PC-9 (cell line): ENCODE measurements around the gene TMEM238. TPM values are rescaled to one million over a fixed set of nuclear protein-coding genes. Genes with fewer than 3 reads are reported as not detected.
A peak's percentile ranks its signal among the peaks of the same experiment; 100 is the strongest.
"Not testable (repeated sequence)": the region's sequence is repeated elsewhere in the genome, so short reads cannot be mapped to it uniquely, and the experiment has no call there.

Experiments used
- BruUV-seq: library from RNA; stranded (reverse); fragments of 400-500 nt; replicated peaks from 2 replicates; lab custom pipeline; 2021; lab: Mats Ljungman, UMichigan
- CTCF ChIA-PET: fragments of 300-600 bp; sonication (Branson Sonifier 250); formaldehyde crosslinking; loops from one replicate; lab custom pipeline; 2022; ENCODE audit warnings: antibody characterized with exemption; lab: Charles Lee
- POLR2A ChIA-PET: fragments of 300-600 bp; sonication (Branson Sonifier 250); formaldehyde crosslinking; loops from one replicate; lab custom pipeline; 2022; ENCODE audit warnings: antibody characterized with exemption; ENCODE audit not compliant: unreplicated experiment; lab: Charles Lee
- DNase-seq, 2 experiments: peaks; one replicate each; pipeline versions ENCODE4 v3.0.0 to v3.0.0-alpha.2; 2015 to 2022; ENCODE audit warnings: mixed read lengths in 1 of 2
- H2AFZ ChIP-seq: fragments of 200-600 bp; sonication (generic); 2 replicates; pipeline ENCODE4 v1.8.1; 2017; ENCODE audit warnings: antibody characterized with exemption
- H3F3A ChIP-seq: fragments of 200-600 bp; sonication (generic); 2 replicates; pipeline ENCODE4 v1.8.1; 2017; ENCODE audit warnings: antibody characterized with exemption, mild to moderate bottlenecking, low read depth; ENCODE audit not compliant: insufficient read depth
- H3K27ac ChIP-seq: fragments of 200-600 bp; sonication (generic); 2 replicates; pipeline ENCODE4 v1.6.1; 2016; ENCODE audit warnings: mixed run types
- H3K27me3 ChIP-seq: fragments of 200-600 bp; sonication (generic); 2 replicates; pipeline ENCODE4 v1.6.1; 2016; ENCODE audit warnings: low read depth, mixed run types; ENCODE audit not compliant: insufficient read depth
- H3K36me3 ChIP-seq: fragments of 200-600 bp; sonication (generic); 2 replicates; pipeline ENCODE4 v1.6.1; 2016; ENCODE audit warnings: low read depth, mixed run types
- H3K4me1 ChIP-seq: fragments of 200-600 bp; sonication (generic); replicated peaks from 2 replicates; pipeline ENCODE4 v1.6.1; 2016; ENCODE audit warnings: mixed run types; ENCODE audit not compliant: insufficient read depth
- H3K4me2 ChIP-seq: fragments of 200-600 bp; sonication (generic); 2 replicates; pipeline ENCODE4 v1.6.1; 2017; ENCODE audit warnings: mixed run types
- H3K4me3 ChIP-seq: fragments of 200-600 bp; sonication (generic); 2 replicates; pipeline ENCODE4 v1.6.1; 2016; ENCODE audit warnings: mixed run types
- H3K79me2 ChIP-seq: fragments of 200-600 bp; sonication (generic); 2 replicates; pipeline ENCODE4 v1.6.1; 2017; ENCODE audit warnings: low read depth, mixed run types
- H3K9me2 ChIP-seq: fragments of 200-600 bp; sonication (generic); 2 replicates; pipeline ENCODE4 v1.8.1; 2017; ENCODE audit warnings: mild to moderate bottlenecking; ENCODE audit not compliant: insufficient read depth
- H3K9me3 ChIP-seq: fragments of 200-600 bp; sonication (generic); 2 replicates; pipeline ENCODE4 v1.8.1; 2016; ENCODE audit warnings: low read depth; ENCODE audit not compliant: insufficient read depth
- H4K20me1 ChIP-seq: fragments of 200-600 bp; sonication (generic); 2 replicates; pipeline ENCODE4 v1.8.1; 2017; ENCODE audit not compliant: insufficient read depth
- EZH2 ChIP-seq: fragments of 200-600 bp; sonication (generic); IDR thresholded peaks from 2 replicates; pipeline ENCODE4 v1.8.0; 2017; ENCODE audit warnings: antibody characterized with exemption, low read depth
- intact Hi-C: fragments of 100-400 bp; cut with micrococcal nuclease; formaldehyde crosslinking; loops from one replicate; pipeline ENCODE4 v1.10.0; 2022; ENCODE audit not compliant: unreplicated experiment
- total RNA-seq: library from RNA; stranded (reverse); gene quantifications from 2 replicates; pipeline ENCODE4 v1.2.3, GENCODE V29; 2021
- TF ChIP-seq, protein P1 (sequence below): fragments of 200-600 bp; sonication (generic); conservative IDR thresholded peaks from 2 replicates; pipeline ENCODE4 v1.6.1; 2017; ENCODE audit warnings: mixed run types, antibody characterized with exemption, mild to moderate bottlenecking, moderate library complexity

The TMEM238 gene
- total RNA-seq, 1 experiment from 2014 or later = 40.4 TPM

GRCh38 chr19:55402509-55402908 lies 18.4 kb upstream of the TMEM238 start:
- Histone ChIP-seq H3K4me2 (no peak overlapping the region), H3K36me3 (peaks cover 36% of the 10 kb centered on the region), H2AFZ (no peak overlapping the region), H4K20me1 (peaks cover 64% of the 10 kb centered on the region), H3K4me1 (peaks cover 16% of the 10 kb centered on the region), H3K27me3 (no peaks in the 10 kb centered on the region), H3K9me2 (no peaks in the 10 kb centered on the region), H3K79me2 (peaks cover 51% of the 10 kb centered on the region), H3K4me3 (no peak overlapping the region), H3K9me3 (no peaks in the 10 kb centered on the region), H3K27ac (no peak overlapping the region), H3F3A (peaks cover 84% of the 10 kb centered on the region)
- DNase-seq = no peak
- CTCF ChIA-PET = interaction anchor here (1.2 kb wide), 1 partner anchor 13 kb away, joined by 4 read pairs; no protein-coding TSS in a partner anchor
- intact Hi-C loops = no loop called here
- TF ChIP-seq EZH2 = no peak
- TF ChIP-seq, protein P1, sequence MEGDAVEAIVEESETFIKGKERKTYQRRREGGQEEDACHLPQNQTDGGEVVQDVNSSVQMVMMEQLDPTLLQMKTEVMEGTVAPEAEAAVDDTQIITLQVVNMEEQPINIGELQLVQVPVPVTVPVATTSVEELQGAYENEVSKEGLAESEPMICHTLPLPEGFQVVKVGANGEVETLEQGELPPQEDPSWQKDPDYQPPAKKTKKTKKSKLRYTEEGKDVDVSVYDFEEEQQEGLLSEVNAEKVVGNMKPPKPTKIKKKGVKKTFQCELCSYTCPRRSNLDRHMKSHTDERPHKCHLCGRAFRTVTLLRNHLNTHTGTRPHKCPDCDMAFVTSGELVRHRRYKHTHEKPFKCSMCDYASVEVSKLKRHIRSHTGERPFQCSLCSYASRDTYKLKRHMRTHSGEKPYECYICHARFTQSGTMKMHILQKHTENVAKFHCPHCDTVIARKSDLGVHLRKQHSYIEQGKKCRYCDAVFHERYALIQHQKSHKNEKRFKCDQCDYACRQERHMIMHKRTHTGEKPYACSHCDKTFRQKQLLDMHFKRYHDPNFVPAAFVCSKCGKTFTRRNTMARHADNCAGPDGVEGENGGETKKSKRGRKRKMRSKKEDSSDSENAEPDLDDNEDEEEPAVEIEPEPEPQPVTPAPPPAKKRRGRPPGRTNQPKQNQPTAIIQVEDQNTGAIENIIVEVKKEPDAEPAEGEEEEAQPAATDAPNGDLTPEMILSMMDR = no peak
- no TSS peak for BruUV-seq
- POLR2A ChIA-PET = no interaction called here

DNA sequence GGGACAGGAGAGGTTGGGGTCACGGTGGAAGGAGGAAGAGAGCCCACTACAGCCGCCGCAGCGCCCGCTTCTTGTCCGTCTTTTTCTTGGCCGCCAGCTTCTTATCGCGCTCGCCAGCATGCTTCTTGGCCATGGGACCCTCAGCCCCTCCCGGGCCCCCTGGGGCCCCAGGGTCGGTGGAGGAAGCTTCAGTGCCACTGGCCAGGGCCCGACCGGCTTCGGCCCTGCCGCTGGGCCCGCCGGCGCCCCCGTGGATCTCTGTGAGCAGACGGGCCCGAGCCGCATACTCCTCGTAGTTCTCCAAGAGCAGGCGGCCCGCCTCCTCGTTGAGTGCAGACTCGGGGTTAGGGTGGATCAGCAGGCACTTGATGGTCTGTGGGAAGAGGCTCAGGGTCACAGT lies 17.3 kb upstream of the TMEM238 start:
- H3K9me2 ChIP-seq, H3K27me3 ChIP-seq, H2AFZ ChIP-seq, intact Hi-C loops, CTCF ChIA-PET, DNase-seq, BruUV-seq, H3K9me3 ChIP-seq, H3K27ac ChIP-seq, H3K4me3 ChIP-seq, H3K4me2 ChIP-seq: not testable (repeated sequence)
- peaks cover 59% of the 10 kb centered on the region for H4K20me1 ChIP-seq
- peaks cover 12% of the 10 kb centered on the region for H3K4me1 ChIP-seq
- POLR2A ChIA-PET = interaction anchor here (0.6 kb wide), 1 partner anchor 80 kb away, joined by 3 read pairs; no protein-coding TSS in a partner anchor
- H3K79me2 ChIP-seq = peaks cover 40% of the 10 kb centered on the region
- H3K36me3 ChIP-seq = peaks cover 36% of the 10 kb centered on the region
- H3F3A ChIP-seq = peaks cover 84% of the 10 kb centered on the region

DNA sequence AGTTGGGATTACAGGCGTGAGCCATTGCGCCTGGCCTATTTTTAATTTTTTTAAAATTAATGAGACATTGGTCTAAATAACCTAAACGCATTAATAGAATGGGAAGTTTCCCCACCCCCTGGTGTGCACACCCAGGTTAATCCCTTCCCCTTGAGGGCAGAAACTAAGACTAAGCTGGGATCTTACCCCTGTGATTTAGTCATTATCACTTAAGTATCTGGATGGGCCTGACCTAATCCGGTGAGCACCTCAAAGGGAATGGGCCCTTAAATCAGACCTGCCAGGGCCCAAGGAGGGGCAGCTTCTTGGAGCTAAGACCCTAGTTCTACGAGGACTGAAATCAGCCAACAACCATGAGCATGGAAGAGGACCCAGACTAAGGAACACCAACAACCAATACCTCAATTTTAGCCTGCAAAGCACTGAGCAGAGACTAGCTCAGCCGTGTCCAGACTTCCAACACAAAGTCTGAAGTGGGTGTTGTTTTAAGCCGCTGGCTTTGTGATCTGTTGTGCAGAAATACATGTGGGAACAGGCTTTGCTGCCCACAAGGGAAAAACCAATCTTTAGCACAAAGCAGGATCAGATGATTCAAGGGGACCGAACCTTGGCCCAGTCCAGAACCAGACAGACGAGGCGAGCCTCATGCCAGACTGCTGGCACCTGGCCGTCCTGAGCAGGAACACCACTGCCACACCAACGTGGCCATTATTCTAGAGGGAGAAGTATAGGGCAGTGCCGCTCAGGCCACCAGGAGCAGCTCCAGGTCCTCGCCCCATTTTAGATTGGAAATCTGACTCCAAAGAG lies 16.4 kb upstream of the TMEM238 start:
- Histone ChIP-seq H3K4me2 (no peak overlapping the region), H3K27ac (0 out of 2 replicates have a peak overlapping the region, but pooled peaks have one; percentile 13), H3F3A (peaks cover 84% of the 10 kb centered on the region), H3K4me1 (peaks cover 3% of the 10 kb centered on the region), H3K9me3 (no peaks in the 10 kb centered on the region), H2AFZ (no peak overlapping the region), H3K9me2 (no peaks in the 10 kb centered on the region), H3K4me3 (no peak overlapping the region), H4K20me1 (peaks cover 50% of the 10 kb centered on the region), H3K36me3 (peaks cover 29% of the 10 kb centered on the region), H3K27me3 (no peaks in the 10 kb centered on the region), H3K79me2 (peaks cover 31% of the 10 kb centered on the region)
- DNase-seq = no peak
- ChIA-PET CTCF (interaction anchor here (0.6 kb wide), 1 partner anchor 160 kb away, joined by 13 read pairs; no protein-coding TSS in a partner anchor), POLR2A (interaction anchor here (0.6 to 0.9 kb wide), 2 partner anchors 61 to 142 kb away, joined by 4 to 6 read pairs; partner anchors contain the start of genes ISOC2 and PPP6R1)
- intact Hi-C loops = no loop called here
- TF ChIP-seq EZH2 = no peak
- TF ChIP-seq, protein P1 = no peak
- BruUV-seq = no TSS peak
